Stimulated activated CD8-positive, alpha-beta memory T cell treated with anti-CD3 and anti-CD28 coated beads, Interleukin-4, amount 100 ng/mL, for 1 hour (primary cell): Measurements from ENCODE around the gene PPCDC.

Source experiments
- DNase-seq, 2 donors: peaks; one replicate each; pipeline ENCODE4 v3.0.0-alpha.2; 2020; ENCODE audit warnings: low read depth in 2 of 2, low spot score in 1 of 2

PPCDC gene

DNA sequence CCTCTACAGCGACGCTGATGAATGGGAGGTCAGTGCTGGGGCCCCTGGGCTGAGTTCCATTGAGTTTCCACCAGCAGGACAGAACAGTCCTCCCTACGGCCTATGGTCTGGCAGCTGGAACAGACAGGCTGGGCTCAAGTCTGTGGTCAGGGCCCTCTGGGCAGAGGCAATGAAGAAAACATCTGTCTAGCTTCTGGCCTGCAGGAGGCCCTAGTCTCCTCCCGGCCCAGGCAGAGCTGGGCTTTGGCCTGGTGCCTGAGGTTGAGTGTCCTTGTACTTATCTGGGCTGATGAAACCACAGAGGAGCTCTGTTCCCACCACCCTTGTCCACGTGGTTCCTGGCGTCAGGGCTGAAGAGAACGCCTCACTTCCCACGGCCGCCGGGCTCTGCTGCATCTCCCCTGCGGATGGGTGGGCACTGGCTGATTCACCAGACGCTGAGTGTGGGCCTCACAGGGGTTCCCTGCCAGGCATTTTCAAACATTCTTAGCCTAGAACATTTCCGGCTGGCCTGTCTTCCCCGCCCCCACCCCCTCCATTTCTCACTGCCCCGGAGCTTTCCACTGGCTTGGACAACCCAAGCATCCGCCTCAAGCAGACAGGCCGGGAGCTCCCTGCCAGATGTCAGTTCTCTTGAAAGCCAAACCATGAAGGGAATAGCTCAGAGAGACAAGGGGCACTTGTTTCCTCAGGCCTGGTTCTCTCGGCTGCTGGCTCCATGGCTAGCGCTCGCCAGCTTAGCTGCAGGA is 20.3 kb downstream of the PPCDC start:
- no peak for DNase-seq

- DNase-seq = no peak
Measured at GRCh38 chr15:75044258-75044878, 21.0 kb downstream of the PPCDC start.

GRCh38 chr15:75045332-75046015 is 22.1 kb downstream of the PPCDC start:
- DNase-seq = no peak

- DNase-seq = no peak
Measured at GRCh38 chr15:75048394-75048793, 25.0 kb downstream of the PPCDC start.

GRCh38 chr15:75049392-75049791 is 26.0 kb downstream of the PPCDC start:
- no peak for DNase-seq

DNA sequence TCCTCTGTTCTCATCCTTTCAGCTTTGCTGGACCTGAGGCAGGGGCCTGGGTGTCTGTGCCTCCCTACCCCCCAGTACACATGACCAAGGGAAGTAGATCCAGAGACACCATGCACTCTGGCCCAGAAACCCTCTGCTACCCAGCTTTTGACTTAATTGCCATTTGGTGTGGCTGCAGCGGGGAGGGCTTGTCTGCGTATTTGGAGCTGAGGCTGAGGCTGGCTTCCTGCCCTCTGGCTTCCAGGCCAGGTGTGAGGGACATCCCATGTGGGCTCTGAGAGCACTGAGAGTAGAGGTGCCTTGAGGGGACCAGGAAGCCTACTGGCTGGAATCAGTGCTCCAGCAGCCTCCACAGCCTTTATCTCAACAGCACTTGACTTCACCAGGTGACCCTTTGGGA is 26.9 kb downstream of the PPCDC start:
- no peak for DNase-seq

- no peak for DNase-seq
Measured at GRCh38 chr15:75051191-75051608, 27.8 kb downstream of the PPCDC start.

- DNase-seq = no peak
Measured at GRCh38 chr15:75051711-75052110, 28.3 kb downstream of the PPCDC start.

GRCh38 chr15:75052972-75053747 is 29.8 kb downstream of the PPCDC start:
- DNase-seq = no peak

GRCh38 chr15:75053748-75054125 is 30.3 kb downstream of the PPCDC start:
- DNase-seq = no peak

- no peak for DNase-seq
Measured at GRCh38 chr15:75054172-75054897, 30.9 kb downstream of the PPCDC start.

DNA sequence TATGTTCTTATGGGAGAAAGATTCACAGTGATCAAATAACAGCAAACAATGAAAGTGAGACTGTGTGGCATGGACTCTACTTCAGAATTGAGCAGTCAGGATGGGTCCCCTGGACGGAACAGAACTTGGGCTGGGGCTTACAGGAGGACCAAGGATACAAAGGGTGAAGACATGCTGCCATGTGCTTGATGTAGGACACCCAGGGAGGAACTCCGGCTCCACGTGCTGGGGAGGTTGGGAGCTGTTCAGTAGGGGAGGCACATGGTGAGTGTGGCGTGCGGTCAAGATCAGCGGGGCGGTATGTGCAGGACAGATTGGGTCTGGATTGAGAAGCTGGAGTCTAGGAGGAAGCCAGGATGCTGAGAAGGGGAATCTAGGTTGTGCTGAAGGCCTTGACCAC is 32.6 kb downstream of the PPCDC start:
- no peak for DNase-seq

DNA sequence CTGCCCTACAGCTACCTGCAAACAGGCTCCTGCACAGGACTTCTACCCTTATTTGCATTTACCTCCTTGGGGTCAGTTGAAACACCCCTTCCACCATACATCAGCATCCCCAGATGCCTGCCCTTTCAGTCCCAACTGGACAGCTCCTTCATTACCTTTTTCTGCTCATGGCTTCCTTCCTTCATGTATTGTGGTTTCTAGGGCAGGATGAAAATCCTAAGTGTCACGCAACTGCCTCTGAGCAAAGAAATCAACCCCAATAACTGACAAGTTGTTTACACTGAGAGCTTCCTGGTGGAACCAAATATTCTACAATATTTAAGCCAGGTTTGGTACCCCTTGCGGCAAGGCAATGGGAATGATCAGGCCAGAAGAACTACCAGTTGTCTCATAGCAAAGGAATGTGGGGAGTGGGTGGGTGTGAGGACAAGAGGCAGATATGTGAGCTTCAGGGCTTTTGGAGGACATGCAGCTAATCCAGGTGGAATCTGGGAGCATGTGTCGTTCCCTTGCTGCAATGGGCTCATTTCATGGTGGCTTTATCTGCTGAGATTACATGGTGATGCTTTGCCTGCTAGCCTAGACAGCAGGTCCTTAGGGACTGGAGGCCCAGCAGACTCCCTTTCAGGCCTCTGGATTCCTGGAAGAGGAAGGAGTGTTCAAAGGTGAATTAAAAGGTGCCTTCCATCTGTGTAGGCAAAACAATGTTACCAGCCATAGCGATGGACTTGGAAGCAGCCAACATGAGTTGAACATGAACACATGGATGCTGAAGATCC is 34.9 kb downstream of the PPCDC start:
- no peak for DNase-seq

DNA sequence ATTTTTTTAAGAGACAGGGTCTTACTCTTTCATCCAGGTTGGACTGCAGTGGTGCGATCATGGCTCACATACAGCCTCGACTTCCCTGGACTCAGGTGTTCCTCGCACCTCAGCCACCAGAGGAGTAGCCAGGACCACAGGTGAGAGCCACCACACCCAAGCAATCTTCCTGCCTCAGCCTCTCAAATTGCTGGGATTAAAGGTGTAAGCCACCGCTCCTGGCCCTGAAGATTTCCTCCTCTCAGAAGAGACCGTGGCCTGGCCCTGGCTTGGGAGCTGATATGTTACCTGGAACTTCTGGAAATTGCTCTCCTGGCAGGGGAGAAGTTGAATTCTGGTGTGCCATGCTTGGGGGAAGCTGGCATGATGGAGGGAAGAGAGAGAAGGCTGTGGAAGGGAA is 36.2 kb downstream of the PPCDC start:
- no peak for DNase-seq

- DNase-seq = no peak
Measured at GRCh38 chr15:75061272-75061671, 37.9 kb downstream of the PPCDC start.

GRCh38 chr15:75062706-75063105 is 39.3 kb downstream of the PPCDC start:
- DNase-seq = no peak

DNA sequence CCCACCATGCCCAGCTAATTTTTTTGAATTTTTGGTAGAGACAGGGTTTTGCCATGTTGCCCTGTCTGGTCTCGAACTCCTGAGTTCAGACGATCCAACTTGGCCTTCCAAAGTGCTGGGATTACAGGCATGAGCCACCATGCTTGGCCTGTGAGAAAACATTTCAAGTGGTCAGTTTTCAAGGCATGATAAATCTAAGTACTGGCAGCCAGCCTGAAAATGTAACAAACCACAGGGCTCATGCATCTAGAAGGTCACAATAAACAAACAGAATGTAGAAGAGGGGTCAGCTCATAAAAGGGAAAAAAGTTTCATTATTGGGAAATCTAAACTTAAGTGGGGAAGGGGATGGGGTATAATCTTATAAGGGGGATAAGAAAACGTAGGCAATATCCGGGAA is 39.9 kb downstream of the PPCDC start:
- DNase-seq = no peak

DNA sequence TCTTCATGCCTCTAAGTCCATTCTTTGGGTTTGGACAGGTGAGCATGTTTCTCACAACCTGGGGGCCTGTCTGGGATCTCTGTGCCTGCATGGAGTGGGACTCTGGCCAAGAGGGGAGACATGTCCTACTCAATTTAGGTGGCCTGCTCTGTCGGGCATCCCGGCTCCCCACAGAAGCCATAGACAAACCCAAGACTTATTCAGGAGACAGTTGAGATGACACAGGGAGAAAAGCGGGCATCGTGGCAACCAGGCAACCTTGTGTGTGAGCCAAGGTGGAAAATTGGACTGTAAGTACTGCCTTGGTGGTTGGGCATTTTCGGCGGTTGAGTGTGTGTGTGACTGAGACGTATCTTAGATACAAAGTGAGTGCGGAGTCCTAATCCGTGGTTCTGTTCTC is 40.5 kb downstream of the PPCDC start:
- DNase-seq = no peak

- DNase-seq = no peak
Measured at GRCh38 chr15:75064846-75065245, 41.5 kb downstream of the PPCDC start.

- DNase-seq = no peak
Measured at GRCh38 chr15:75065467-75065850, 42.1 kb downstream of the PPCDC start.
